ENCODE data around the gene CDC42BPA.
"Not testable (repeated sequence)": the region's sequence is repeated elsewhere in the genome, so short reads cannot be mapped to it uniquely, and the experiment has no call there.

The CDC42BPA gene

DNA sequence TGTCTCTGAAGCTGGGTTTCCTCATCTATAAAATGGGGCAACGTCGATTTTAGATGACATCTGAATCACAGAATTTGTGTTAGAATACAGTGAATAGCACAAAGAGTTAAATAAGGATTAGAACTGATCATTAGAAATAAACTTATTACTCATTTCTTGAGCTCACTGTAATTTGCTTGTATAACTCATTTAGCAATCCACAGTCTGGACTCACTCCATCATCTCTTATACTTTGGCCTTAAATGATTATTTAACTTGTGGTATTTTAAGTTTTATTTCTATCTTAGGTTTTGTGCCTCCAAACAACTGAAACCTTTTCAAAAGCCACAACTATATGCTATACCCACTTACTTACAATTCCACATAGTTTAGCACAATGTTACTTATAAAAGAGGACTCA lies 128.0 kb downstream of the CDC42BPA start:
- no peak for DNase-seq

GRCh38 chr1:227185291-227185690 lies 133.0 kb downstream of the CDC42BPA start:
- DNase-seq = no peak

GRCh38 chr1:227182012-227182411 lies 136.3 kb downstream of the CDC42BPA start:
- DNase-seq = no peak

DNA sequence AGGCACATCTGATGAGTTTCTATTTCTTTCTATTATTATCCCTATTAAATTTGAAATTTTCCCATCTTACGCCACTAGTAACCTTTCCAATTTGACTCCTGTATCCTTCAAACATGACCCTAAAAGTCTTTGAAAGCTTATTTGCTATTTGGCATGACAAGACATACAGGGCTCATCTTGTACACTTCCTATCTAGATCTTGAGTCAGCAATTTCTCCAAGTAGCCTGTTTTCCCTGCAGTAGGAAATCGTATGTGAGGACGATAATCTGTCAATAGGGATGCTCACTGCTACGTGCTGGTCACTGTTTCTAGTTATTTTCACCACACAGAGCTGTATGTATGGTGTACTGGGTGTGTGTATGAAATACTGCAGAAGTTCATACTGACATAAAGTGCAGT lies 142.7 kb downstream of the CDC42BPA start:
- DNase-seq = no peak

DNA sequence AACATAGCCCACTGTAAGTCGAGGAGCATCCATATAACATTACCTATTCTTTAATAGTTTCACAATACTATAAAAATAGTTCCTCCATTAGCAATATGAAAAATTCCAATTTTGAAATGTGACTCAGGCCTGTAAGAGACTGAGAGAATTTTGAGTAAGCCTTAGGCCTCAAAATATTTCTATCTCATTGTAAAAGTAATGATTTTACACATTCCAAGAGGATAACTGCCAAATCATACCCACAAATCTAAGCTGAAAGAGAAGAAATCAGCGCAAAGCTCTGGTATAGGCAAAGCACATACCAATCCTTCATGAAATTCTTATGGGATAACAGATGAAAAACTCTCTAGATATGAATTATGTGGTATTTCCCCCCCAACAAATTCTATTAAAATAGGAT lies 144.1 kb downstream of the CDC42BPA start:
- no peak for DNase-seq

GRCh38 chr1:227170361-227171166 lies 147.7 kb downstream of the CDC42BPA start:
- DNase-seq = no peak

DNA sequence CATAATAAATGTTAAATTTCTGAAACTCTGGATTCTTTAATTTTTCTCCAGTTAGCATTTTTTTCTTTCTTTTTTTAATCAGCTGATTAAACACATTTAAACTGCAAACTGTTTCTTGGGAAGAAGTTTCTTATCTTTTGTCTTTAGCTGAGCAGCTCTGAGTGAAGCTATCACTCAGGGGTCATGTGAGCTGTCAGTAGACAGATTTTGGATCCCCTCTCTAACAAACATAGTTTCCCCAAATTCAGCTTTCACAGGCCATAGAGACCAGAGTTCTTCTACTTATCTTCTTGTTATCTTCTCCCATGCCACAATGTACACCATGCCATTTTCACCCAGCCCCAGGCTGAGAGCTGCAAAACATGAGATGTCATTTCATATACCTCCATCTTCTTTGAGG lies 148.9 kb downstream of the CDC42BPA start:
- DNase-seq = no peak

DNA sequence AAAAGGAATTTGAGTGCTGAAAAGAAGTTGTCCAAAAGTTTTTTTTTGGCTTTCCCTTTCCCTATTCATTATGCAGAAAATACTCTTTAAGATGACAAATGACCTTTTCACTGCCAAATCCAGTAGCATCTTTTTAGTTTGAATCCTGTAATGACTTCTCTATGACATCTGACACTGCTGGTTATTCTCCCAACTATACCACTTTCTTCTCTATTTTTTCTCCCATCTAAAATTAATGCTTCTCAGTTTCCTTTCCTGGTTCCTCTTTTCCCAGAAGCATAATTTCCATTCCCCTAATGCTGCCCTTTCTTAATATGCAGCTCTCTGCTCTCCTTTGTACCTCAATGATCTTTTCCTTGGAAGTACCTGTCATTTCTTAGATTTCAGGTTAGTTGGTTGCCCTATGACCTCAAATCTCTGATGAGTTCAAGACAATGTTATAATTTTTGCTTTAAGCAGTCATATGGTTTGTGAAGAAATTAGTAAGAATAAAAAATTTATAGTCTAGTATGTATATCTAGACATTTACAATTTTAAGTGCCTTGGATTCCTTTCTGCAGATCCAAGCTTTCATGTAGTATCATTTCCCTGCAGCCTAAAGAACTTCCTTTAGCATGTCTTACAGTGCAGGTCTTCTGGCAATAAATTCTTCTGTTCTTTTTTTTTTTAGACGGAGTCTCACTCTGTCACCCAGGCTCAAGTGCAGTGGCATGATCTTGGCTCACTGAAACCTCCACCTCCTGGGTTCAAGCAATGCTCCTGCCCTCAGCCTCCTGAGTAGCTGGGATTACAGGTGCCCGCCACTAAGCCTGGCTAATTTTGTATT lies 150.8 kb downstream of the CDC42BPA start:
- DNase-seq = no peak

DNA sequence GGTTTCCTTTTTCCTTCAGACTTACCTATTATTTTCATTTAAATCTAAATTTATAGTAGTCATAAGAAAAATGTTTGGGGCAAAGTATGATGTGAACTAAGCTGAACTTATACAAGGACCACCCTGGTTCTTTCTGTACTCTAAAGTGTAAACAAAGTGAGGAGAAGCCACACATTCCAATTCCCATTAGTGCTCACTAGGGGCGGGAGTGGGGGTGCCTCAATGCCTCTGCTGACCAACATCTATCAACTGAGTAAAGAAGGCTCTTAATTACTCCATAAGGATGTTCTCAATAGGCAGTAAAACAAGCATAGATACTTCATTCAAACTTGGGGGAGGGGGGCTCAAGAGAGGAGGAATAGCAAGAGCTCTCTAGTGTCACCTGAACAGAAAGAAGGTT lies 151.7 kb downstream of the CDC42BPA start:
- DNase-seq = no peak

DNA sequence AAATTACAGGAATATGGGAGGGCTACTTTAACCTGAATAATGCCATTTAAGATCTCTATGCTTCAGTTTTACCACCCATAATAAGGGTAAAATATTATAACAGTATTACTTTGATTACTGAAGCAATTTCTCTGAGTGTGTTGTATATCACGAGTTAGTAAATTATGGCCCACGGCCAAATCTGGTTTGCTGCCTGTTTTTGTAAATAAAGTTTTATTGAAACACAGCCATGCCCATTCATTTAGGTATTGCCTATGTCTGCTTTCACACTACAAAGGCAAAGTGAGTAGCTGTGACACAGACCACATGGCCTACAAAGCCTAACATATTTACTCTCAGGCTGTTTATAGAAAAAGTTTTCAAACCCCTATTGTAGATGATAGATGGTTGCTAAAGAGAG lies 156.8 kb downstream of the CDC42BPA start:
- no peak for DNase-seq

- DNase-seq = no peak
Measured at GRCh38 chr1:227156520-227156919, 161.8 kb downstream of the CDC42BPA start.

DNA sequence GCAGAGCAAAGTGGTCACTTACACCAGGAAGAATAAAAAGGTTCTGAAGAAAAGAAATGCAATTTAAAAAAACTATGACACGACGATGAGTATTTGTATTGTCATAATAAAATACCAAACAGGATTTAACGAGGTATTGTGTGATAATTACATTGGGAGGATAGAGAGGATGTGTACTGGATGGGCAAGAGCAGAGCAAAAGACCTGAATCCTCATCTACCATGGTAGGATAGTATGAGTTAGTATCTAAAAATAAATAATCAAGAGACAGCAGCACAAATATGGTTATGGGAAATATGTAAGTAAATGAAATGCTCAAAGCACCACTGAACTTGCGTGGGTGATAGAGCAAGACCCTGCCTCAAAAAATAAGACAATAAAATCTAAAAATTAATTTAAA lies 162.6 kb downstream of the CDC42BPA start:
- no peak for DNase-seq

- DNase-seq = no peak
Measured at GRCh38 chr1:227155004-227155403, 163.3 kb downstream of the CDC42BPA start.

DNA sequence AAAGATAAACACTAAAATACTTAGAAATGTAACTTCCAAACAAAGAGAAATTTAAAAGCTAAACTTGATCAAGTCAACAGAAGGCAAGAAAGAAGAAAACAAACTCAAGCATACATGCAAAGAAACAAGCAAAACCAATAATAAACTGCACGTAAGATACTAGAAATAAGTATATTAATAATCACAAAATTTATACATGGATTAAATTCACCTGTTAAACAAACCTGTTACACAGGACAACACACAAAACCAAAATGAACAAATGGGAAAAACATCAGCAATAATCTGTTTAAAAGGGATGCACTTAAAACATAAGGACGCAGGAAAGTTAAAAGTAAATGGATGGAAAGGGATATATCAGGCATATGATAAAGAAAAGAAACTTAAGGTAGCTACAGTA lies 165.8 kb downstream of the CDC42BPA start:
- DNase-seq = no peak

DNA sequence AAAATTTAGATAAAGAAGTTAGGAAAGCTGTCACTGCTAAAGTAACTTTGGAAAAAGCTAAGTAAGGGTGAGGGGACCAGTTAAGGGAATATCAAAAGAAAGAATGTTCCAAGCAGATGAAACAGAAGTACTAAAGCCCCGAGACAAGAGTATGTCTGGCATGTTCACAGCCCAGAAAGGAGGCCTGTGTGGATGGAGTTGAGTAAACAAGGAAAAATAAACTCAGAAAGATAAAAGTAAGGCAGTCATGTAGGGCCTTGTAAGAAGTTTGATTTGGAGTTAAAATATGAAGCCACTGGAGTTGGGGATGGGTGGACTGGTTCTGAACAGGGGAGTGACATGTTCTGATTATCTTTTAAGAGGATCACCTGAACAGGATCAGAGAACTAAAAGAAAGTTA lies 177.9 kb downstream of the CDC42BPA start:
- no peak for DNase-seq

- no peak for DNase-seq
Measured at GRCh38 chr1:227136210-227136820, 182.0 kb downstream of the CDC42BPA start.

GRCh38 chr1:227134686-227135314 lies 183.5 kb downstream of the CDC42BPA start:
- DNase-seq = no peak

DNA sequence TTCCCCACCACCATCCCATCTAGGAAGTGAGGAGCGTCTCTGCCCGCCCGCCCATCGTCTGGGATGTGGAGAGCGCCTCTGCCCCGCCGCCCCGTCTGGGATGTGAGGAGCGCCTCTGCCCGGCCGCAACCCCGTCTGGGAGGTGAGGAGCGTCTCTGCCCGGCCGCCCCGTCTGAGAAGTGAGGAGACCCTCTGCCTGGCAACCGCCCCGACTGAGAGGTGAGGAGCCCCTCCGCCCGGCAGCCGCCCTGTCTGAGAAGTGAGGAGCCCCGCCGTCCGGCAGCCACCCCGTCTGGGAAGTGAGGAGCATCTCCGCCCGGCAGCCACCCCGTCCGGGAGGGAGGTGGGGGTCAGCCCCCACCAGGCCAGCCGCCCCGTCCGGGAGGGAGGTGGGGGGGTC lies 185.6 kb downstream of the CDC42BPA start:
- DNase-seq = not testable (repeated sequence)

DNA sequence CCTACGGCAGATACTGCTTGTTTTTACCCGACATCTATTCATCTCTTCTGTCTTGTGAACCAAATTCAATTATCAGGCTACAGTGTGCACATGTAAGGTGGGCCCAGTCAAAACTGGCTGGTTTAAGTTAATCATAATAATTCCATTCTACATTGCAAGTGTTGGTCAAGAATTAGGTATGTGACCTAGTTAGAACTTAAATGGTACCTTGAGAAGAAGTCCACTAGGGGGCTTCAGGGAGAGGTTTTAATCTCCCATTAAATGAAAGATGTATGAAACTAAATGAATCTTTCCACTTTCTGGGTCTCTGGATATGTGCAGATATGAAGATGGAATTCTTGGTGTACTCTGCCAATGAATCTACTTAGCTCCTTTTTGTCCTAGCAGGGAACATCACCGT lies 187.1 kb downstream of the CDC42BPA start:
- DNase-seq = no peak

DNA sequence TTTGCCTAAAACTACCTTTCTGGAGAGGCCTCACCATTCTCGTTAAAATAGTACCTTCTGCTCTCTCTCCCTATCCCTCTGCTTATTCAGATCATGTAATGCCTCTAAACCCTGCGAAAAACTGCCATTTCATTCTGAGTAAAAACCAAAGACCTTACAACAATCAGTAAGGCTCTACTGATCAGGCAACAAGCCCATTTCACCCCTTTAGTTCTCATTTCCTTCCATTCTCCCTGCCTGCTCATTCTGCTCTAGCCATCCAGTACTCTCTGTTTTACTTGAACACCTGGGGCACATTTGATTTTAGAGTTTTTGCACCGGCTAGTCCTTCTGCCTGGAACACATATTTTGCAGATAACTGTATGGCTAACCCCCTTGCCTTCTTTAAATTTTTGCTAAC lies 190.4 kb downstream of the CDC42BPA start:
- DNase-seq = no peak

DNA sequence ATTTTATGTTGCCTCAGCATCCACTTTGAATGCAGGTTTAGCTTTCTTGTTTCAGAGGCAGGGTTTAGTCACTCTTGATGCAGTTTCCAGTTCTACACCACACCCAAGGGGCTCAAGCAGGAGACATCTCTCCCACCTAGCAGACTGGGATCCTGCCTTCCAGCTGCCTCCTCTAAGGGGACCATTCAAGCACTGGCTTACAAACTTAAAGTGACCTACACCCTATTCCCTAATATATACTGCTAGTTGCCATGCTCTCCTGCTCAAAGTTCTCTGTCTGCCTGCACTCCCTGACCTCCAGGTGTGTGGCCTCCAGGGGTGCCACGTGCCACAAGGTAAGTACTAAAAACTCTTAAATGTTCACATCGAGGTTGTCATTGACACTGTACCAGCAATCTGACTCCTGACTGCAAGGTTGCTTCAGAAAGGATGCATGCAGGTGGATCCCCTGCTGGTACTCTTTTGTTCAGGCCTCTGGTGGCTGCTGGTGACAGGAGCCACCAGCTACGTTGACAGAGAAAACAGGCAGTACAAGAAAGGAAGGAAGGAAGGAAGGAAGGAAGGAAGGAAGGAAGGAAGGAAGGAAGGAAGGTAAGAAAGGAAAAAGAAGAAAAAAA lies 192.3 kb downstream of the CDC42BPA start:
- DNase-seq = no peak

DNA sequence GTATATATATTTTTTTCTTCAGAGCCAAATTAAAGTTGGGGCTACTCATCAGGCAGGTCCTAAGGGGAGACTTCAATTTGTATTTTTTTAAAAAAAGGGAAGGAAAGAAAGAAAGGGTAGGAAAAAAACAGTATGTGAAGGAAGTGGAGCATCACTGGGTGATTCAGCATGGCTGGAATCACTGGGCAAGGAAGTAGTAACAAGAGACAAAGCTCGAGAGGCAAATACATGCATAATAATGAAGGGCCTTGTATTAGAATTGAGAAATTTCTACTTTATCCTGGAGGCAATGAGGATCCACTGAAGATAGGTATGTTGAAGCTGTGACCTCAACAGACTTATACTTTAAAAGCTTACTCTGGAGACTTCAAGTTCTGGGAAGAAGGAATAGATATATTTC lies 193.8 kb downstream of the CDC42BPA start:
- no peak for DNase-seq

GRCh38 chr1:227120826-227121225 lies 197.5 kb downstream of the CDC42BPA start:
- DNase-seq = no peak
